RWPE2 (cell line): ENCODE measurements around the gene FTSJ3.

Source experiments
- ATAC-seq: fragments of 200-7000 bp; cut with Tn5 transposase; 3 replicates; pipeline ENCODE4 v1.9.1; 2021; ENCODE audit warnings: low read depth
- DNase-seq: peaks from one replicate; pipeline ENCODE4 v3.0.0-alpha.2; 2020; ENCODE audit warnings: low spot score
- H3K27ac ChIP-seq: fragments of 450-650 bp; 2 replicates; pipeline ENCODE4 v1.5.1; 2017; ENCODE audit warnings: mild to moderate bottlenecking; ENCODE audit not compliant: poor library complexity, severe bottlenecking
- H3K27me3 ChIP-seq: fragments of 250-450 bp; sonication (Bioruptor Pico); 2 replicates; pipeline ENCODE4 v1.5.1; 2021; ENCODE audit warnings: mild to moderate bottlenecking, moderate library complexity; ENCODE audit not compliant: insufficient read depth, poor library complexity, severe bottlenecking
- H3K36me3 ChIP-seq: fragments of 250-450 bp; sonication (Bioruptor Pico); 2 replicates; pipeline ENCODE4 v1.5.1; 2020; ENCODE audit warnings: low read depth, mild to moderate bottlenecking, moderate library complexity
- H3K4me1 ChIP-seq: fragments of 250-450 bp; sonication (Bioruptor Pico); 2 replicates; pipeline ENCODE4 v1.5.1; 2021; ENCODE audit warnings: mild to moderate bottlenecking, moderate library complexity; ENCODE audit not compliant: insufficient read depth, poor library complexity, severe bottlenecking
- H3K4me3 ChIP-seq: fragments of 250-450 bp; sonication (Bioruptor Pico); 2 replicates; pipeline ENCODE4 v1.5.1; 2021; ENCODE audit warnings: mild to moderate bottlenecking, moderate library complexity; ENCODE audit not compliant: severe bottlenecking
- H3K9me3 ChIP-seq: fragments of 250-450 bp; sonication (Bioruptor Pico); 2 replicates; pipeline ENCODE4 v1.5.1; 2021; ENCODE audit warnings: mild to moderate bottlenecking, moderate library complexity; ENCODE audit not compliant: severe bottlenecking
- CTCF ChIP-seq: fragments of 450-650 bp; IDR thresholded peaks from one replicate; pipeline ENCODE4 v1.5.1; 2017; ENCODE audit warnings: mild to moderate bottlenecking, moderate library complexity; ENCODE audit not compliant: poor library complexity, severe bottlenecking

The FTSJ3 gene

GRCh38 chr17:63823659-63824331, 3.7 kb downstream of the FTSJ3 start:
- no peak for TF ChIP-seq CTCF
- Histone ChIP-seq H3K4me1 (peaks cover 6% of the 10 kb centered on the region), H3K4me3 (no peak overlapping the region), H3K27ac (no peak overlapping the region), H3K9me3 (no peaks in the 10 kb centered on the region), H3K36me3 (peaks cover 80% of the 10 kb centered on the region), H3K27me3 (no peaks in the 10 kb centered on the region)
- no peak for DNase-seq
- ATAC-seq = no peak

GRCh38 chr17:63822537-63822936, 4.9 kb downstream of the FTSJ3 start:
- H3K27ac ChIP-seq = no peak overlapping the region
- DNase-seq = no peak
- peaks cover 84% of the 10 kb centered on the region for H3K36me3 ChIP-seq
- no peak overlapping the region for H3K4me3 ChIP-seq
- TF ChIP-seq CTCF = no peak
- no peaks in the 10 kb centered on the region for H3K27me3 ChIP-seq
- ATAC-seq = no peak
- H3K4me1 ChIP-seq = no peaks in the 10 kb centered on the region
- no peaks in the 10 kb centered on the region for H3K9me3 ChIP-seq

- Histone ChIP-seq H3K27ac (no peak overlapping the region), H3K27me3 (no peaks in the 10 kb centered on the region), H3K4me1 (no peaks in the 10 kb centered on the region), H3K4me3 (no peak overlapping the region), H3K9me3 (no peaks in the 10 kb centered on the region), H3K36me3 (peaks cover 92% of the 10 kb centered on the region)
- no peak for DNase-seq
- ATAC-seq = no peak
- TF ChIP-seq CTCF = no peak
Measured at GRCh38 chr17:63821804-63822203, 5.7 kb downstream of the FTSJ3 start.

GRCh38 chr17:63820963-63821561, 6.4 kb downstream of the FTSJ3 start:
- no peak for TF ChIP-seq CTCF
- Histone ChIP-seq H3K27me3 (no peaks in the 10 kb centered on the region), H3K36me3 (peaks cover 97% of the 10 kb centered on the region), H3K4me1 (no peaks in the 10 kb centered on the region), H3K9me3 (no peaks in the 10 kb centered on the region), H3K27ac (no peak overlapping the region), H3K4me3 (no peak overlapping the region)
- no peak for DNase-seq
- ATAC-seq = no peak
